Lower lobe of right lung (tissue), 2 donors: ENCODE data around the gene ATIC. TPM values are rescaled to one million over a fixed set of nuclear protein-coding genes. Genes with fewer than 3 reads are reported as not detected.

Source experiments
- ATAC-seq, 2 donors: fragments of 200-7000 bp; cut with Tn5 transposase; one replicate each; pipeline ENCODE4 v1.9.1; 2020 to 2022; ENCODE audit warnings: mild to moderate bottlenecking in 2 of 2, moderate library complexity in 2 of 2
- DNase-seq: peaks from one replicate; pipeline ENCODE4 v3.0.0-alpha.2; 2020
- H3K27ac ChIP-seq: fragments of 200-600 bp; one replicate; pipeline ENCODE4 v1.8.0; 2022
- H3K27me3 ChIP-seq: fragments of 200-600 bp; one replicate; pipeline ENCODE4 v1.8.0; 2022; ENCODE audit warnings: low read depth
- H3K36me3 ChIP-seq: fragments of 200-600 bp; one replicate; pipeline ENCODE4 v1.8.0; 2022; ENCODE audit warnings: mild to moderate bottlenecking
- H3K4me1 ChIP-seq: fragments of 200-600 bp; one replicate; pipeline ENCODE4 v1.8.0; 2022
- H3K4me3 ChIP-seq: fragments of 200-600 bp; one replicate; pipeline ENCODE4 v1.8.0; 2022; ENCODE audit warnings: mild to moderate bottlenecking
- H3K9me3 ChIP-seq: fragments of 200-600 bp; one replicate; pipeline ENCODE4 v1.8.0; 2022
- intact Hi-C: fragments of 100-400 bp; cut with DNase I; formaldehyde crosslinking; loops from one replicate; pipeline ENCODE4 v1.11.0; 2022
- total RNA-seq: library from RNA; stranded (reverse); fragmentation: NEBNext Ultra II Directional; extraction: Animal tissue kit (Norgen Biotek cat#: 25700); gene quantifications from one replicate; pipeline ENCODE4 v1.2.1, GENCODE V29; 2021
- TF ChIP-seq, protein P1 (sequence below): fragments of 200-600 bp; IDR thresholded peaks from one replicate; pipeline ENCODE4 v1.8.0; 2022; ENCODE audit warnings: antibody characterized with exemption, mild to moderate bottlenecking
- donor health status: DM: no; HTN: yes; CAD: no; lungs with severe emphysema.

The ATIC gene
- total RNA-seq, 1 donor from 2014 or later: 65.5 TPM

DNA sequence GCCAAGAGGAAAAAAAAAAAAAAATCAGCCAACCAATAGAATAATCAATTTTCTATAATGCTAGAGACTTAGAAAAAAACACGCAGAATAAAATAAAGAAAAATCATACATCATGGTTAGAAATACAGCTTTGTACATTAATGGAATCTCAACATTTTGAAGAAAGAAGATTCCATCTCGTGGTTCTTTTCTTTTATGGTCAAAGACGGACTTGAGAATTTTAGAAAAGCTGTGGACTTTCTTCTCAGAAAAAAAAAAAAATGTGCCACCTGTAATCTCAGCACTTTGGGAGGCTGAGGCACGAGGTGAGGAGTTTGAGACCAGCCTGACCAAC, 41.8 kb upstream of the ATIC start:
- TF ChIP-seq, protein P1, sequence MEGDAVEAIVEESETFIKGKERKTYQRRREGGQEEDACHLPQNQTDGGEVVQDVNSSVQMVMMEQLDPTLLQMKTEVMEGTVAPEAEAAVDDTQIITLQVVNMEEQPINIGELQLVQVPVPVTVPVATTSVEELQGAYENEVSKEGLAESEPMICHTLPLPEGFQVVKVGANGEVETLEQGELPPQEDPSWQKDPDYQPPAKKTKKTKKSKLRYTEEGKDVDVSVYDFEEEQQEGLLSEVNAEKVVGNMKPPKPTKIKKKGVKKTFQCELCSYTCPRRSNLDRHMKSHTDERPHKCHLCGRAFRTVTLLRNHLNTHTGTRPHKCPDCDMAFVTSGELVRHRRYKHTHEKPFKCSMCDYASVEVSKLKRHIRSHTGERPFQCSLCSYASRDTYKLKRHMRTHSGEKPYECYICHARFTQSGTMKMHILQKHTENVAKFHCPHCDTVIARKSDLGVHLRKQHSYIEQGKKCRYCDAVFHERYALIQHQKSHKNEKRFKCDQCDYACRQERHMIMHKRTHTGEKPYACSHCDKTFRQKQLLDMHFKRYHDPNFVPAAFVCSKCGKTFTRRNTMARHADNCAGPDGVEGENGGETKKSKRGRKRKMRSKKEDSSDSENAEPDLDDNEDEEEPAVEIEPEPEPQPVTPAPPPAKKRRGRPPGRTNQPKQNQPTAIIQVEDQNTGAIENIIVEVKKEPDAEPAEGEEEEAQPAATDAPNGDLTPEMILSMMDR: no peak
- intact Hi-C loops: no loop called here
- no peak for DNase-seq
- Histone ChIP-seq H3K9me3 (no peaks in the 10 kb centered on the region), H3K36me3 (no peaks in the 10 kb centered on the region), H3K27ac (no peak overlapping the region), H3K27me3 (no peaks in the 10 kb centered on the region), H3K4me1 (no peaks in the 10 kb centered on the region), H3K4me3 (no peak overlapping the region)
- ATAC-seq: no peak

DNA sequence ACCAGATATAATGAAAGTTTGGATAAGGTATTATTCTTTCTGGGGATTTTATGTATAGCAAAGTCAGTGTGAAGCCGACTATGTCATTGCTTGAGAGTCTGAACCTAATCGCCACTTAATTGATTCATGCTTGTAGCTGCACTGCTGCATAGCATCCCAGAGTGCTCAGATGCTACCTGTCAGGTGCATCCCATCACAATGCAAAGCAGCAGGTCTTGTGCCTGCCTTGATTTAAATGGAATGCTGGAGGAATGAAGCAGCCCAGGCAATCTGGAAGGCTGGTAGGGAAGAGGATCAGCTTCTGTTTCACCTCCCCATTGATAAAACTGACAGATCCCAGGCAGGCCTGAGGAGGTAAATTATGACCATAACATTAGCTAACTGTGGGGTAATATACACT, 40.4 kb upstream of the ATIC start:
- H3K4me3 ChIP-seq: no peak overlapping the region
- intact Hi-C loops: no loop called here
- no peaks in the 10 kb centered on the region for H3K9me3 ChIP-seq
- H3K27ac ChIP-seq: no peak overlapping the region
- no peak for DNase-seq
- TF ChIP-seq, protein P1: no peak
- no peak for ATAC-seq
- H3K4me1 ChIP-seq: no peaks in the 10 kb centered on the region
- no peaks in the 10 kb centered on the region for H3K36me3 ChIP-seq
- H3K27me3 ChIP-seq: no peaks in the 10 kb centered on the region

DNA sequence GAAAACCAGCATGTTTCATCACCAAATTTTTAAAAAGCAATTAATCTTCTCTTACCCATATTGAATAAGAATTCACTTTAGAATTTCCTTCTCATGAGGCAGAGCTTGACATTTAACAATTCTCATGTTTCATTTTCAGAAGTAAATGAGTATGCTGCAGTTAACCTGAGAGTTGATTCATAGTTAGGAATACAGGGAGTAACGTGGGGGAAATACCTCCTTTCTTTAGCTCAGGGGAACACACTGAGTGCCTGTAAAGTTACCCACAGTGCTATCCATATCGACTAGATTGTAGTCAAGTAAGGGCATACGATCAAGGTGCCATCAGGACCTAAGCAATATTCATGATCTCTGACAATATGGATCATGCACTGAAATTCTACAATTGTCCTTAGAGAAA, 38.9 kb upstream of the ATIC start:
- H3K36me3 ChIP-seq: no peaks in the 10 kb centered on the region
- H3K27me3 ChIP-seq: no peaks in the 10 kb centered on the region
- intact Hi-C loops: no loop called here
- no peak overlapping the region for H3K27ac ChIP-seq
- DNase-seq: no peak
- no peak for ATAC-seq
- H3K4me3 ChIP-seq: no peak overlapping the region
- H3K4me1 ChIP-seq: no peaks in the 10 kb centered on the region
- TF ChIP-seq, protein P1: no peak
- no peaks in the 10 kb centered on the region for H3K9me3 ChIP-seq

DNA sequence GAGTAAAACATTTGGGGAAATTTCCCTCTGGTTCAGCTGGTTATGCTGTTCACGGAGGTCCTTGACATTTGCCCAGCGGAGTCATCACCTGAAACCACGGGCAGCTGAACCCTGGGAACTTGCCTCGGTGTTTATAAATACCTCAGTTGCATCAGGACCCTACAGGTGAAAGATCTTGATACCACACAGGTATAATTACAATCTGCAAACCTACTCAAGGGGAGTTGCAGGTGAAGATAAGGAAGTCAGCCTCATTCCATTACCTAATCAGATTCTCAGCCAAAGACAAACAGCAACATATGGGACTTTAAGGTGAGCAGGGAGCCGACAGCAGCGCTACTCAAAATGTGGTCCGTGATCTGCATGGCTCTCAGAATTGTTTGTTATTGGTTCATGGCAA, 37.0 kb upstream of the ATIC start:
- no peak overlapping the region for H3K4me3 ChIP-seq
- intact Hi-C loops: no loop called here
- no peak overlapping the region for H3K27ac ChIP-seq
- TF ChIP-seq, protein P1: no peak
- ATAC-seq (peak in 1 of 2 donors; percentile 24), DNase-seq (no peak)
- H3K27me3 ChIP-seq: no peaks in the 10 kb centered on the region
- H3K4me1 ChIP-seq: no peaks in the 10 kb centered on the region
- no peaks in the 10 kb centered on the region for H3K36me3 ChIP-seq
- H3K9me3 ChIP-seq: no peaks in the 10 kb centered on the region

DNA sequence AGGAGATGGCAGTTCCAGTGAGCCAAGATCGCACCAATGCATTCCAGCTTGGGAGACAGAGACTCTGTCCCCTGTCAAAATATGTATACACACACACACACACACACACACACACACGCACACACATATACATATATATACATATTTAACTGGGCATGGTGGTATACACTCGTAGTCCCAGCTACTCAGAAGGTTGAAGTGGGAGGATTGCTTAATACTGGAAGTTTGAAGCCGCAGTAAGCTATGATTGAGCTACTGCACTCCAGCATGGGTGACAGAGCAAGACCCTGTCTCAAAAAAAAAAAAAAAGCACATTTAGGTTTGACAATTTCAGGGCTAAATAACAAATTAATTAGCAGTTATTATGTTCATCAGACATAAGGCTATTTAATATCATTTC, 36.0 kb upstream of the ATIC start:
- DNase-seq (no peak), ATAC-seq (peak in 1 of 2 donors; percentile 58)
- Histone ChIP-seq H3K36me3 (no peaks in the 10 kb centered on the region), H3K27ac (no peak overlapping the region), H3K27me3 (no peaks in the 10 kb centered on the region), H3K4me1 (no peaks in the 10 kb centered on the region), H3K9me3 (no peaks in the 10 kb centered on the region), H3K4me3 (no peak overlapping the region)
- intact Hi-C loops: no loop called here
- TF ChIP-seq, protein P1: no peak

DNA sequence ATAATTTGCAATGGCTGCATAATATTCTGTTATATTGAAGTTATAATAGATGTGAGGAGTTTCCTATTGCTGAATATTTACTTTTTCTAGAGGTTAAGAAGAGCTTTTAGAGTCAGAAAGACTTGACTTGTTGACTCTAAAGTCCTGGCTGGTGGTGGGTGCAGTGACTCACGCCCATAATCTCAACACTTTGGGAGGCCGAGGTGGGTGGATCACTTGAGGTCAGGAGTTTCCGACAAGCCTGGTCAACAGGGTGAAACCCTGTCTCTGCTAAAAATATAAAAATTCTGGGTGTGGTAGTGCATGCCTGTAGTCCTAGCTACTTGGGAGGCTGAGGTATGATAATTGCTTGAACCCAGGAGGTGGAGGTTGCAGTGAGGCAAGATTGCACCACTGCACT, 33.9 kb upstream of the ATIC start:
- Histone ChIP-seq H3K27me3 (no peaks in the 10 kb centered on the region), H3K4me3 (no peak overlapping the region), H3K36me3 (no peaks in the 10 kb centered on the region), H3K27ac (no peak overlapping the region), H3K9me3 (no peaks in the 10 kb centered on the region), H3K4me1 (no peaks in the 10 kb centered on the region)
- ATAC-seq (peak; percentile 61 to 66), DNase-seq (no peak)
- TF ChIP-seq, protein P1: no peak
- intact Hi-C loops: no loop called here
